CD14-positive monocyte (primary cell): ENCODE data around the gene PRKD1. TPM values are rescaled to one million over a fixed set of nuclear protein-coding genes. Genes with fewer than 3 reads are reported as not detected.

Experiments
- DNase-seq, 3 donors: peaks; one replicate each; pipeline ENCODE4 v3.0.0-alpha.2; 2011 to 2022
- H2AFZ ChIP-seq: 2 replicates; pipeline ENCODE4 v1.6.0; 2012; ENCODE audit warnings: mild to moderate bottlenecking, low read depth, low read length, inconsistent platforms; ENCODE audit not compliant: insufficient read depth, poor library complexity, severe bottlenecking
- H3K27ac ChIP-seq, 2 donors: 1 replicate in 1 of 2; 2 replicates in 1 of 2; pipeline ENCODE4 v1.5.1; 2012 to 2013; ENCODE audit warnings: low read length in 2 of 2, control low read depth in 1 of 2, inconsistent platforms in 1 of 2, low read depth in 1 of 2, mild to moderate bottlenecking in 1 of 2
- H3K27me3 ChIP-seq, 2 donors: one replicate each; pipeline versions ENCODE4 v1.6.0 to v1.6.1; 2011 to 2013; ENCODE audit warnings: low read length in 2 of 2; ENCODE audit not compliant: control insufficient read depth in 2 of 2, insufficient read depth in 2 of 2
- H3K36me3 ChIP-seq, 2 donors: replicated peaks in 1 of 2; 1 replicate in 1 of 2; 2 replicates in 1 of 2; pipeline versions ENCODE4 v1.5.1 to v1.6.1; 2012 to 2013; ENCODE audit warnings: low read length in 2 of 2, control low read depth in 1 of 2, inconsistent platforms in 1 of 2, mild to moderate bottlenecking in 1 of 2; ENCODE audit not compliant: insufficient read depth in 2 of 2, control insufficient read depth in 1 of 2
- H3K4me1 ChIP-seq, 2 donors: 1 replicate in 1 of 2; 2 replicates in 1 of 2; pipeline versions ENCODE4 v1.5.1 to v1.6.1; 2012 to 2013; ENCODE audit warnings: low read length in 2 of 2, control low read depth in 1 of 2, inconsistent platforms in 1 of 2, mild to moderate bottlenecking in 1 of 2, moderate library complexity in 1 of 2; ENCODE audit not compliant: insufficient read depth in 2 of 2, control insufficient read depth in 1 of 2
- H3K4me2 ChIP-seq: replicated peaks from 2 replicates; pipeline ENCODE3; 2012; ENCODE audit warnings: low read length, moderate library complexity, mild to moderate bottlenecking; ENCODE audit not compliant: poor library complexity, severe bottlenecking; ENCODE audit errors: extremely low read depth
- H3K4me3 ChIP-seq, 3 experiments: fragments of 200-600 bp in 1 of 3; sonication (generic) in 1 of 3; replicated peaks in 1 of 3; 1 replicate in 2 of 3; 2 replicates in 1 of 3; pipeline ENCODE4 v1.5.1; 2011 to 2013; ENCODE audit warnings: low read length in 3 of 3, mild to moderate bottlenecking in 3 of 3, control low read depth in 2 of 3, low read depth in 2 of 3, inconsistent platforms in 1 of 3, moderate library complexity in 1 of 3
- H3K79me2 ChIP-seq: 2 replicates; pipeline ENCODE4 v1.6.0; 2012; ENCODE audit warnings: mild to moderate bottlenecking, control low read depth, inconsistent platforms, low read length, moderate library complexity; ENCODE audit not compliant: insufficient read depth
- H3K9ac ChIP-seq: 2 replicates; pipeline ENCODE4 v1.6.0; 2017; ENCODE audit warnings: low read length, mild to moderate bottlenecking; ENCODE audit not compliant: insufficient read depth, poor library complexity, severe bottlenecking
- H3K9me3 ChIP-seq, 2 donors: replicated peaks in 1 of 2; 1 replicate in 1 of 2; 2 replicates in 1 of 2; pipeline versions ENCODE4 v1.5.1 to v1.6.1; 2012 to 2013; ENCODE audit warnings: low read length in 2 of 2, control low read depth in 1 of 2; ENCODE audit not compliant: control insufficient read depth in 1 of 2, insufficient read depth in 1 of 2
- H4K20me1 ChIP-seq: 2 replicates; pipeline ENCODE4 v1.6.0; 2012; ENCODE audit warnings: mild to moderate bottlenecking, low read length, control low read depth, moderate library complexity; ENCODE audit not compliant: insufficient read depth
- H3K27ac Mint-ChIP-seq, 7 donors: one replicate each; pipeline ENCODE4 v1.8.0; 2020; ENCODE audit warnings: mild to moderate bottlenecking in 7 of 7, mixed read lengths in 7 of 7, moderate library complexity in 6 of 7, inconsistent platforms in 2 of 7
- H3K27me3 Mint-ChIP-seq, 3 donors: one replicate each; pipeline ENCODE4 v1.8.0; 2021 to 2022; ENCODE audit warnings: low read depth in 3 of 3, mild to moderate bottlenecking in 3 of 3, mixed read lengths in 3 of 3, moderate library complexity in 3 of 3, inconsistent platforms in 1 of 3
- H3K36me3 Mint-ChIP-seq, 2 donors: one replicate each; pipeline ENCODE4 v1.8.0; 2020; ENCODE audit warnings: mixed read lengths in 2 of 2, inconsistent platforms in 1 of 2, mild to moderate bottlenecking in 1 of 2
- H3K4me1 Mint-ChIP-seq: one replicate; pipeline ENCODE4 v1.8.0; 2020; ENCODE audit warnings: mild to moderate bottlenecking, mixed read lengths
- H3K4me3 Mint-ChIP-seq, 2 donors: one replicate each; pipeline ENCODE4 v1.8.0; 2020; ENCODE audit warnings: mild to moderate bottlenecking in 2 of 2, mixed read lengths in 2 of 2, moderate library complexity in 1 of 2
- H3K9me3 Mint-ChIP-seq, 7 donors: one replicate each; pipeline ENCODE4 v1.8.0; 2020 to 2022; ENCODE audit warnings: mixed read lengths in 7 of 7, mild to moderate bottlenecking in 6 of 7, moderate library complexity in 6 of 7, inconsistent platforms in 2 of 7
- CTCF ChIP-seq: fragments of 200-600 bp; IDR thresholded peaks from one replicate; pipeline ENCODE4 v1.8.0; 2022; ENCODE audit warnings: antibody characterized with exemption, mild to moderate bottlenecking
- WGBS: methylation state at CpG from one replicate; pipeline ENCODE4 v1.1.5; 2013; ENCODE audit warnings: missing lambda C conversion rate; ENCODE audit not compliant: insufficient coverage; 5-methylcytosine and 5-hydroxymethylcytosine counted together
- intact Hi-C, 2 donors: fragments of 100-400 bp; cut with micrococcal nuclease; formaldehyde crosslinking; loops; one replicate each; pipeline versions ENCODE4 v1.15.0 to v1.15.1; 2023
- polyA plus RNA-seq, 3 donors: library from polyadenylated mRNA; depleted of rRNA in 1 of 3; unstranded in 2 of 3; stranded (reverse) in 1 of 3; fragments of 300-500 nt in 2 of 3; fragments of >200 nt in 1 of 3; fragmentation: Illumina TruSeq in 2 of 3; gene quantifications; 1 replicate in 2 of 3; 2 replicates in 1 of 3; pipeline ENCODE4 v1.2.3, GENCODE V29; 2012 to 2021

PRKD1 gene
- polyA plus RNA-seq, 3 donors: not detected

GRCh38 chr14:29773990-29774389, 153.7 kb downstream of the PRKD1 start:
- Mint-ChIP-seq H3K4me1 (no peaks in the 10 kb centered on the region), H3K27ac (no peak overlapping the region), H3K9me3 (peaks cover 9 to 36% (median 21%) of the 10 kb centered on the region in 7 donors), H3K27me3 (no peaks in the 10 kb centered on the region), H3K4me3 (no peak overlapping the region), H3K36me3 (no peaks in the 10 kb centered on the region)
- intact Hi-C loops: no loop called here
- no peak for DNase-seq
- Histone ChIP-seq H3K36me3 (no peaks in the 10 kb centered on the region), H3K79me2 (no peaks in the 10 kb centered on the region), H3K4me2 (no peak overlapping the region), H3K27me3 (no peaks in the 10 kb centered on the region), H3K9ac (no peak overlapping the region), H2AFZ (no peak overlapping the region), H3K9me3 (peaks cover 20 to 21% of the 10 kb centered on the region in 2 donors), H3K4me3 (no peak overlapping the region), H3K27ac (no peak overlapping the region), H4K20me1 (no peaks in the 10 kb centered on the region), H3K4me1 (no peaks in the 10 kb centered on the region)
- no peak for TF ChIP-seq CTCF
- WGBS: 100% methylated on average over 2 of the region's 4 CpGs

DNA sequence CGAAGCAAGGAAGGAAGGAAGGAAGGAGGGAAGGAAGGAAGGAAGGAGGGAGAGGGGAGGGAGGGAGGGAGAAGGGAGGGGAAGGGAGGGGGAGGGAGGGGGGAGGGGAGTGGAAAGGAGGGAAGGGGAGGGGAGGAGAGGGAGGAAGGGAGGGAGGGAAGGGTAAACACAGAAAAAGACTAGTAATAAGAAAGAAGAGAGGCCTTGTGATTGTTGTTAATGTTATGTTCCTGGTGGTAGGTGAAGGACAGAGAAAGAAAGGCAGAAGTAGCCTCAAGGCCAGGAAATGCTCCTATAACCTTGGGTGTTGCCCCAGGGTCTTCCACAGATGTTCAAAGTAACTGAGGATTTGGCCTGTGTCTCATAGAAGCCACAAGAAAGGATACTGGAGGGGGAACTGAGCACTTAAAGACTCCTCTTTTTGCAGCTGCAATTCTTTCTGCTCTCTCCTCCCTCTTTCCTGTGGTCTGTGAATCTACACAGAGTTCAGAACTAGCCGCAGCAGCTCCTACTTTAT, 164.2 kb downstream of the PRKD1 start:
- H2AFZ ChIP-seq: no peak overlapping the region
- H3K79me2 ChIP-seq: no peaks in the 10 kb centered on the region
- intact Hi-C loops: no loop called here
- TF ChIP-seq CTCF: no peak
- peak overlapping the region in 1 of 7 donors; percentile 9 for H3K27ac Mint-ChIP-seq
- no peaks in the 10 kb centered on the region for H3K36me3 ChIP-seq
- H3K27ac ChIP-seq: no peak overlapping the region
- no peaks in the 10 kb centered on the region for H3K4me1 Mint-ChIP-seq
- peaks cover 0 to 5% (median 4%) of the 10 kb centered on the region in 7 donors for H3K9me3 Mint-ChIP-seq
- no peaks in the 10 kb centered on the region for H3K27me3 ChIP-seq
- no peak overlapping the region for H3K4me2 ChIP-seq
- H3K9ac ChIP-seq: no peak overlapping the region
- H3K27me3 Mint-ChIP-seq: no peaks in the 10 kb centered on the region
- no peaks in the 10 kb centered on the region for H4K20me1 ChIP-seq
- no peak for DNase-seq
- H3K36me3 Mint-ChIP-seq: no peaks in the 10 kb centered on the region
- H3K4me3 ChIP-seq: no peak overlapping the region
- no CpG with 5 or more reads among the region's 2 CpGs for WGBS
- no peaks in the 10 kb centered on the region for H3K4me1 ChIP-seq
- peaks cover under 1 to 10% of the 10 kb centered on the region in 2 donors for H3K9me3 ChIP-seq
- no peak overlapping the region for H3K4me3 Mint-ChIP-seq
